Loucy (cell line): ENCODE data around the gene NRXN3.

Source experiments
- H2AFZ ChIP-seq: fragments of 200-600 bp; sonication (generic); 2 replicates; pipeline ENCODE4 v1.6.0; 2016; ENCODE audit warnings: antibody characterized with exemption, mild to moderate bottlenecking, low read length, moderate library complexity
- H3F3A ChIP-seq: fragments of 200-600 bp; 2 replicates; pipeline ENCODE4 v1.6.0; 2016; ENCODE audit warnings: antibody characterized with exemption, low read depth, mild to moderate bottlenecking
- H3K27me3 ChIP-seq: fragments of 200-600 bp; sonication (generic); 2 replicates; pipeline ENCODE4 v1.6.1; 2014; ENCODE audit warnings: low read length, mild to moderate bottlenecking; ENCODE audit not compliant: insufficient read depth, poor library complexity, severe bottlenecking
- H3K36me3 ChIP-seq: fragments of 200-600 bp; sonication (generic); 2 replicates; pipeline ENCODE4 v1.6.1; 2016; ENCODE audit warnings: low read length; ENCODE audit not compliant: insufficient read depth
- H3K4me1 ChIP-seq: fragments of 200-600 bp; sonication (generic); 2 replicates; pipeline ENCODE4 v1.5.1; 2014; ENCODE audit warnings: low read length, mild to moderate bottlenecking; ENCODE audit not compliant: insufficient read depth, poor library complexity, severe bottlenecking
- H3K4me2 ChIP-seq: fragments of 200-600 bp; sonication (generic); 2 replicates; pipeline ENCODE4 v1.6.0; 2014; ENCODE audit warnings: antibody characterized with exemption, low read length, low read depth, mild to moderate bottlenecking; ENCODE audit not compliant: poor library complexity, severe bottlenecking
- H3K4me3 ChIP-seq: fragments of 200-600 bp; sonication (generic); 2 replicates; pipeline ENCODE4 v1.5.1; 2014; ENCODE audit warnings: low read length, mild to moderate bottlenecking, mixed read lengths; ENCODE audit not compliant: poor library complexity, severe bottlenecking
- H3K79me2 ChIP-seq: fragments of 200-600 bp; sonication (generic); 2 replicates; pipeline ENCODE4 v1.6.1; 2014; ENCODE audit warnings: low read length; ENCODE audit not compliant: insufficient read depth
- H3K9ac ChIP-seq: fragments of 200-600 bp; sonication (generic); 2 replicates; pipeline ENCODE4 v1.6.0; 2014; ENCODE audit warnings: mild to moderate bottlenecking, low read depth, low read length, moderate library complexity; ENCODE audit not compliant: poor library complexity, severe bottlenecking
- H3K9me2 ChIP-seq: fragments of 200-600 bp; sonication (generic); replicated peaks from 2 replicates; pipeline ENCODE4 v1.6.1; 2016; ENCODE audit warnings: low read depth, low read length, mixed read lengths
- H3K9me3 ChIP-seq: fragments of 200-600 bp; sonication (generic); 2 replicates; pipeline ENCODE4 v1.6.1; 2014; ENCODE audit warnings: mild to moderate bottlenecking, antibody characterized with exemption, low read length, low read depth; ENCODE audit not compliant: insufficient read depth
- H4K20me1 ChIP-seq: fragments of 200-600 bp; sonication (generic); 2 replicates; pipeline ENCODE4 v1.6.0; 2014; ENCODE audit warnings: antibody characterized with exemption, low read length, mild to moderate bottlenecking; ENCODE audit not compliant: insufficient read depth, poor library complexity, severe bottlenecking
- CTCF ChIP-seq: fragments of 200-600 bp; sonication (generic); conservative IDR thresholded peaks from 2 replicates; pipeline ENCODE4 v1.5.1; 2014; ENCODE audit warnings: mild to moderate bottlenecking, antibody characterized with exemption, low read length
- EZH2phosphoT487 ChIP-seq: fragments of 200-600 bp; IDR thresholded peaks from 2 replicates; pipeline ENCODE4 v1.6.1; 2018; ENCODE audit warnings: antibody characterized with exemption, mild to moderate bottlenecking, moderate library complexity, borderline replicate concordance

The NRXN3 gene

GRCh38 chr14:79896009-79896408 is 1725.8 kb downstream of the NRXN3 start:
- Histone ChIP-seq H3K79me2 (no peaks in the 10 kb centered on the region), H3K4me3 (no peak overlapping the region), H3K27me3 (no peaks in the 10 kb centered on the region), H3F3A (no peaks in the 10 kb centered on the region), H3K9me2 (no peaks in the 10 kb centered on the region), H2AFZ (no peak overlapping the region), H3K9me3 (no peaks in the 10 kb centered on the region), H3K9ac (no peak overlapping the region), H3K4me1 (peaks cover 5% of the 10 kb centered on the region), H3K4me2 (no peak overlapping the region), H4K20me1 (no peaks in the 10 kb centered on the region), H3K36me3 (no peaks in the 10 kb centered on the region)
- TF ChIP-seq EZH2phosphoT487: no peak
- TF ChIP-seq CTCF: no peak

DNA sequence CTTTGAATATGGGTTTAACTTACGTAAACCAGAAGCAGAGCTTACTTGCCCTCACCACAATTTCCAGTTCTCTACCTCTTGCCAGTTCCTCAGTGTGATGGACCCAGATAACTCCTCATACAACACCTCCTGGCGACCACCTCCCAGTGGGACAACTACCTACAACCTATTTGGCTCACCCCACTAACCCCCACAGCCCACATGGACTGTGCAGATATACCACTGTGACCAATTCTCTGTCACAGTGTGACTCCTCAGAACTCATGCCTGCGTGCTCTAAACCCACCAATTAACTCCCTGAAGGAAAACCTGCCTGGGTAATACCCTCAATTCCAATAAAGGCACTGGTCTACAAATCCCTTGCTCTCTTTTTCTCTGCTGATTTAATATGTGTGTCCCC is 1729.4 kb downstream of the NRXN3 start:
- Histone ChIP-seq H3K79me2 (no peaks in the 10 kb centered on the region), H3K9me3 (no peaks in the 10 kb centered on the region), H3K4me2 (no peak overlapping the region), H3F3A (no peaks in the 10 kb centered on the region), H3K4me1 (peaks cover 5% of the 10 kb centered on the region), H3K36me3 (no peaks in the 10 kb centered on the region), H4K20me1 (no peaks in the 10 kb centered on the region), H2AFZ (no peak overlapping the region), H3K27me3 (no peaks in the 10 kb centered on the region), H3K9me2 (no peaks in the 10 kb centered on the region), H3K4me3 (no peak overlapping the region), H3K9ac (no peak overlapping the region)
- TF ChIP-seq CTCF (no peak), EZH2phosphoT487 (no peak)

DNA sequence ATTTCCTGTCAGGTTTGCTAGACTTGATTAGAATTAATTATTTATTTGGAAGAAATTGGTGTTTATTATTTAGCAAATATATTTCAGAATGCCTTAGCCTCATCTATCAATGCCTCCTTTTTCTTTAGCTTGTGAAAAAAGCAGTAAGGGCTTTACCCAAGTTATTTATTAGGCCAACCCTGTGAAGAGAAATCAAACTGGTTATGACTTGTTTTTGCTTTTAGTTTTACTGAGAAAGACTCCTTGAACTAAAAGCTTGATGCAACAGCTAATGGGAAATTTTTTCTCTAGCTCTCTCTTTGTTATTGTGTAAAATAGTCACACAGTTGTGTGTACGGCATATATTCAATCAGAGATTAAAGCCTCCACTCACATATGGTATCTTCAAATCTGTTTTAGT is 1734.3 kb downstream of the NRXN3 start:
- Histone ChIP-seq H4K20me1 (no peaks in the 10 kb centered on the region), H3K27me3 (no peaks in the 10 kb centered on the region), H3K4me1 (no peaks in the 10 kb centered on the region), H3K36me3 (no peaks in the 10 kb centered on the region), H2AFZ (no peak overlapping the region), H3K4me3 (no peak overlapping the region), H3K79me2 (no peaks in the 10 kb centered on the region), H3K9me2 (no peaks in the 10 kb centered on the region), H3K9ac (no peak overlapping the region), H3F3A (no peaks in the 10 kb centered on the region), H3K4me2 (no peak overlapping the region), H3K9me3 (no peaks in the 10 kb centered on the region)
- TF ChIP-seq EZH2phosphoT487: no peak
- no peak for TF ChIP-seq CTCF
